Measurements from ENCODE around the gene SHF.

DNA sequence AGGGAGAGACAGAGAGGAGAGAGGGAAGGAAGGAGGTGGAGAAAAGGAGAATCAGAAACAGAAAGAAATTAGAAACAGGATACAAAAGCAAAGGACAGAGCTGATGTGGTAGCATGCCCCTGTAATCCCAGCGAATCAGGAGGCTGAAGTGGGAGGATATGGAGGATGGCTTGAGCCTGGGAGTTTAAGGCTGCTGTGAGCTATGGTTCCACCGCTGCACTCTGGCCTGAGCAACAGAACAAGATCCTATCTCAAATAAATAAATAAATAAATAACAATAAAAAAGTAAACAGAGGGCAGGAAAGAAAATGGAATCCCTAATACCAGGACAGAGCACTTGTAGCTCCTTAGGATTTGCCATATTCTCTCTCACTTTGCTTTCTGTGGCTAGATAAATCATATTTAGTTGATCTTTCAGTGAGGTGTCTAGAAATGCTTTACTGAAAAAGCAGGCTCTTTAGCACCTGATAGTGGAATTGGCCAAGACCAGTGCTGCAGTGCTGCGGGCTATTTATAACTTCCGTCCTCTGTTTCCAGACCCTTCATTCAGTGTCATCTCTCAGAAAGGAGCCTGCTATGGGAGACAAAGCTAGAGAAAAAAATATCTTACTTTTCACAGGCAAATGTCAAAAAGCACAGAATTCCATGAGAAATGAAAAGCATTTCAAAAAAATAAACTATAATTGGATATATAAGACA lies 44.2 kb upstream of the SHF start:
- TF ChIP-seq, protein P1, sequence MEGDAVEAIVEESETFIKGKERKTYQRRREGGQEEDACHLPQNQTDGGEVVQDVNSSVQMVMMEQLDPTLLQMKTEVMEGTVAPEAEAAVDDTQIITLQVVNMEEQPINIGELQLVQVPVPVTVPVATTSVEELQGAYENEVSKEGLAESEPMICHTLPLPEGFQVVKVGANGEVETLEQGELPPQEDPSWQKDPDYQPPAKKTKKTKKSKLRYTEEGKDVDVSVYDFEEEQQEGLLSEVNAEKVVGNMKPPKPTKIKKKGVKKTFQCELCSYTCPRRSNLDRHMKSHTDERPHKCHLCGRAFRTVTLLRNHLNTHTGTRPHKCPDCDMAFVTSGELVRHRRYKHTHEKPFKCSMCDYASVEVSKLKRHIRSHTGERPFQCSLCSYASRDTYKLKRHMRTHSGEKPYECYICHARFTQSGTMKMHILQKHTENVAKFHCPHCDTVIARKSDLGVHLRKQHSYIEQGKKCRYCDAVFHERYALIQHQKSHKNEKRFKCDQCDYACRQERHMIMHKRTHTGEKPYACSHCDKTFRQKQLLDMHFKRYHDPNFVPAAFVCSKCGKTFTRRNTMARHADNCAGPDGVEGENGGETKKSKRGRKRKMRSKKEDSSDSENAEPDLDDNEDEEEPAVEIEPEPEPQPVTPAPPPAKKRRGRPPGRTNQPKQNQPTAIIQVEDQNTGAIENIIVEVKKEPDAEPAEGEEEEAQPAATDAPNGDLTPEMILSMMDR (IDR thresholded peaks at IDR 0.05; ENCODE audit: borderline replicate concordance, extremely low read depth, low read length, poor library complexity, severe bottlenecking): no peak
- TF ChIP-seq EZH2 (IDR thresholded peaks at IDR 0.05; ENCODE audit: borderline replicate concordance, low read depth, low read length, severe bottlenecking): no peak

All from DND-41 (cell line).